ENCODE results near the gene NOTUM.

The NOTUM gene

DNA sequence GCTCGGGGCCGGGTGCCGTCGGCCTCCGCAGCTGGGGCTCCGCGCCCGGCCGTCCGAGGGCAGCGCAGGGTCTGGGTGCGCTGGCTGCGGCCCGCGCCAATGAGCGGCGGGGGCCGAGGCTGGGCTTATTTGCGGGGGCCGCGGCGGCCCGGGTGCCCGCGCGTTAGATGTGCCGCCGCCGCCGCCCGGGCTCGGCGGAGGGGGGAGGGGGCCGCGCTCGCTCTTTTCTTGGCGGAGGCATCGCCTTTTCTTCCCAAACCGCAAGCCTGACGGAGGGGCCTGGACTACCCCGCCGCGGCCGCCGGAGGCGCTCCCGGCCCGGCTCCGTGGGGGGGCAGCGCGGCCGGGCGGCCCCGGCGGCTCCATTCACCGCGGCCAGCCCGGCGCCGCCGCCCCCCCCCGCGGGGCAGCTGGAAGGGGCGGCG is at the start of gene NOTUM:
Gene NOTUM (minus strand): TSS at position 101 of the 425 bp plus-strand sequence. CDS start 278 bp downstream, outside the sequence.
- DNase-seq (ENCODE audit: low spot score): no peak

DNA sequence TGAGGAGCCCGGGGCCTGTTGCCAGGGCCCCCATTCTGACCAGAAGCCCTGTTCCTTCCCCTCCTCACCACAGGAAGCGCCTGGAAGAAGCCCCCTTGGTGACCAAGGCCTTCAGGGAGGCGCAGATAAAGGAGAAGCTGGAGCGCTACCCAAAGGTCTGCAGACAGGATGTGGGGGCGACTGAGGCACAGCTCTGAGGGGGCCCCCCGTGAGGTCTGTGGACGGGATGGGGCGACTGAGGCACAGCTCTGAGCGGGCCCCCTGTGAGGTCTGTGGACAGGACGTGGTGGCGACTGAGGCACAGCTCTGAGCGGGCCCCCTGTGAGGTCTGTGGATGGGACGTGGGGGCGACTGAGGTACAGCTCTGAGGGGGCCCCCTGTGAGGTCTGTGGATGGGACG is 48.4 kb upstream of the NOTUM start:
- no peak for DNase-seq (ENCODE audit: low spot score)

DNA sequence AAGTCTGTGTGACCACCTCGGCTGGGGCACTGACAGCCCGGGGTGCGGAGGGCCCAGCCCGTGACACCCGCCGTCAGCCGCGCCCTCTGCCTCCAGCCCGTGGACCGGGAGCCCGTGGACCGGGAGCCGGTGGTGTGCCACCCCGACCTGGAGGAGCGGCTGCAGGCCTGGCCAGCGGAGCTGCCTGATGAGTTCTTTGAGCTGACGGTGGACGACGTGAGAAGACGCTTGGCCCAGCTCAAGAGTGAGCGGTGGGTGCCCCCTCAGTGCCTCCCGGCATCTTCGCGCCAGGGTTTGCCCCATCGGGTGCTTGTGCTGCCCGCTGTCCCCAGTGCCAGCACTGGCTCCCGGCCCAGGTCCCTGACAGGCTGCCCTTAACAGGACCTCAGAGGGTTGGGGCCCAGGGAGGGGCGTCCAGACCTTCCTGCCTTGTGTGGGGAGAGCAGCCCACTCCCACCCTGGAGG is 48.0 kb upstream of the NOTUM start:
- no peak for DNase-seq (ENCODE audit: low spot score)

DNA sequence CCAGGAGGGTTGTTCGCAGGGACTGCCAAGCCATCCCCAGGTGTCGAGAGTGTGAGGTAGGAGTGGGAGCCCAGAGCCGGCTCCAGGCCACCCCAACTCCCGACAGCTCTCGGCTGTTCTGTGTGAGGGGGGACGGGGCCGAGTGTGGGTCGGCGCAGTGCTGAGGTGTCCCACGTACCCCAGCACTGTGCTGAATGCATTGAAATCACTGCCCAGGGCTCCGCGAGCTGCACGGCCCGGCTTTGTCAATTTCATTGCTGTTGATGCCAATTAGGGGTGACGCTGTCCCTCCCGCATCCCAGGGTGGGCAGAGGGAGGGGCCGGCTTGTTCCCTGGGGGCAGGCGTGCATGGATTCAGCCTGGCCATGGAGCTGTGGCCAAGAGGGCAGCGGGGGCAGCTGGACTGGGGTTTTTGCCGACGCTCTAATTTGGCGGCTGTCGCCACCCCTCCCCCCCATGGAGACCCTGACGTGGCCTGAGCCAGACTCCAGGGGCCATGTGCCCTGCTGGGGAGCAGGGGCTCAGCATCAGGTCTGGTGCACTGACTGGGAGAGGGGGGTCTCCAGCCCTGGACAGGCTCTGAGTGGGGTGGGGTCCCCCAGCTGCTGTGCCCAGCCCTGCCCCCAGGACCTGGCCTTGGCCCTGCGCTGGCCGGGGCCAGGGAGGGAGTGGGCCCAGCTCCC is 47.4 kb upstream of the NOTUM start:
- no peak for DNase-seq (ENCODE audit: low spot score)

DNA sequence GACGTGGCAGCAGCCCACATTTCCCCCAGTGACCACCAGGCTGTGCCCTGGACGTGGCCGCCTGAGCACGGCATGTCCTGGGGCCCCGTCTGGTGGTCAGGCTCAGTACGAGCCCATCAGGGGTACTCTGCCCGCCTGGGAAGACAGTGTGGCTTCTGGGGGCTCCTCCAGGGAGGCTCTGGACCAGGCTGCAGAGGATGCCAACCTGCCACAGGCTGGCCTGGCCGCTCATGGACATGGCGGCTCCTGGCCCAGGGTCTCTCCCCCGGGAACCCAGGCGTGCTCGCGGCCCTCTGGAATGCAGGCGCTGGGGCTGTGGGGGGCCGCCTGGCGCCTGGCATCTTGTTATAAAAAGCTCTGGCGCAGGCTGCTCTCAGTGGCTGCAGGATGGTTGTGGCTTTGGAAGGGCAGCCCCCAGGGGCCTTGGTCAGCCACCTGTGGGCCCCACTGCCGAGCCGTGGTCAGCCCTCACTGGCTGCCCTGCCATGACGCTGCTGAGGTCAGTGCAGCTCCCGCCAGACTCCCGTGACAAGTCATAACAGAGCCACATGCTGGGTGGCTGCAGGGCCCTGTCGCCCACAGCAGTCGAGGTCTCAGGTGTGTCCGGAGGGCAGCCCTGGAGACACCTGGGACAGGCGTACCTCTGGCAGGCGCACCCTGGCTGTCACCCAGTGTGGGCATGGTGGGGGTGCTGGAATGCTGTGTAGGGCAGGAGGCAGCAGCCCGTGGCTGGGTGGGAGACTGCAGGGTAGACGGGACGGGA is 46.7 kb upstream of the NOTUM start:
- DNase-seq (ENCODE audit: low spot score): no peak

DNA sequence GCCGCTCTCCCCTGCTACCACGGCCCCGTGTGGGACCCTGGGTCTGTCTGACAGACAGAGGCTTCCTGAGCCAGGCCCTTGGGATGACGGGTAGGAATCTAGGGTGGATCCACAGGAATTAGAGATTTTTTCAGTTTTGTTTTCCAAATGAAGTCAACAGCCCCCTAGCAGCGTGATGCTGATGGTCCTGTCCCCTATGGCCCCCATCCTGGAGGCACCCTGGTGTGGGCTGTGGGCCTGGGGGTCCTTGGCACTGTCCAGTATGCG is 46.2 kb upstream of the NOTUM start:
- DNase-seq (ENCODE audit: low spot score): no peak

DNA sequence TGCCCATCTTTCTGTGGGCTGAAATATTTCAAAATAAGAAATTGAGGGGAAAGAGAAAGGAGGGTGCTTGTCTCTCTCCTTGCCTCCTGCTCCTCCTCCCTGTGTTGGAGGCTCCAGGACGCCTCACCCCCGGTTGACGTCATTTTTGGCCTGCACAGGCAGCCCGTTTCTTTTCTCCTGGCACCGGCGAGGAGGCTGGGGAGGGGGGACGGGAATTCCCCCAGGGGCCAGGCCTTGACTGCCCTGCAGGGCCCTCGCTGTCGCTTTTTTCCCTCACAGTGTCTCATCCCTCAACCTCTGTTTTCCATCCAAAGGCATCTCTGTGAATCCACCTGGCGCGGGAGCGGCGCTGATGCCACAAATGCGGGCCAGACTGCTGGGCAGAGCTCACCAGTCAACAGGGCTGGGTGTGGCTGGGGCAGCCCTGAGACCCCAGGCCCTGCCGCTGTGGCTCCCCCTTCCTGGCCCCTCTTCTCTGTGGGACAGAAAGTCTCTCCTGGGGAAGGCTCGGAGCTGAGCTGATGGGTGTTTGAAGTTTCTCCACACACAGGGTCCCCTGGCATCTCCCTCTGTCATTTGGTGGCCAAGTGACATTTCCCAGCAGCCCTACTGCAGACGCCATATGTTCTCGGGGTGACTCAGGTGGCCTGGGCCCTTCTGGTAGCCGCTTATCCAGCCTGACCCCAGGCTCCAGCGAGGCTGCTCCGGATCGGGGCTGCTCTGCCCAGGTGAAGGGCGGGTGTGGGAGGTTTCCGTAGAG is 45.7 kb upstream of the NOTUM start:
- no peak for DNase-seq (ENCODE audit: low spot score)

DNA sequence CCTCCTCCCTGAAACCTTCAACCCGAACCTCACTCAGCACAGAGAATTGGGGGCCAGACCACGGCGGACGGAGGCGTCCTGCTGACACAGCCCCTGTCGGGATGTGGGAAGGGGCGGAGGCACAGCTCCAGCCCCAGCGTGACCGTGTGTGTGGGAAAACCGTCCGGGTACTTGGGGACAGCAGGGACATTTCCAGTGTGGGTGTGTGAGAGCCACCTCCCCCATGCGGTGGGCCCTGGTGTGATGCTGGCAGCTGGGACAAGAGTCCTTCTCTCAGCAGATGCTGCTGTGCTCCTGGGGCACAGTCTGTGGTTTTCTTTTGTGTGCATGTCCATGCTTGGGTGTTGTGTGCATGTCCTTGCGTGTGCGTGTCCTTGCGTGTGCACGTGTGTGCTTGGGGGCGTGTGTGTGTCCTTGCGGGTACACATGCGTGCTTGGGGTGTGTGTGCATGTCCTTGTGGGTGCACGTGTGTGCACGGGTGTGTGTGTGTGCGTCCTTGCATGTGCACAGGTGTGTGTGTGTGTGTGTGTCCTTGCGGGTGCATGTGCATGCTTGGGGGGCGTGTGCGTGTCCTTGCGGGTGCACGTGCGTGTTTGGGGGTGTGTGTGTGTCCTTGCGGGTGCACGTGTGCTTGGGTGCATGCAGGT is 44.8 kb upstream of the NOTUM start:
- no peak for DNase-seq (ENCODE audit: low spot score)

DNA sequence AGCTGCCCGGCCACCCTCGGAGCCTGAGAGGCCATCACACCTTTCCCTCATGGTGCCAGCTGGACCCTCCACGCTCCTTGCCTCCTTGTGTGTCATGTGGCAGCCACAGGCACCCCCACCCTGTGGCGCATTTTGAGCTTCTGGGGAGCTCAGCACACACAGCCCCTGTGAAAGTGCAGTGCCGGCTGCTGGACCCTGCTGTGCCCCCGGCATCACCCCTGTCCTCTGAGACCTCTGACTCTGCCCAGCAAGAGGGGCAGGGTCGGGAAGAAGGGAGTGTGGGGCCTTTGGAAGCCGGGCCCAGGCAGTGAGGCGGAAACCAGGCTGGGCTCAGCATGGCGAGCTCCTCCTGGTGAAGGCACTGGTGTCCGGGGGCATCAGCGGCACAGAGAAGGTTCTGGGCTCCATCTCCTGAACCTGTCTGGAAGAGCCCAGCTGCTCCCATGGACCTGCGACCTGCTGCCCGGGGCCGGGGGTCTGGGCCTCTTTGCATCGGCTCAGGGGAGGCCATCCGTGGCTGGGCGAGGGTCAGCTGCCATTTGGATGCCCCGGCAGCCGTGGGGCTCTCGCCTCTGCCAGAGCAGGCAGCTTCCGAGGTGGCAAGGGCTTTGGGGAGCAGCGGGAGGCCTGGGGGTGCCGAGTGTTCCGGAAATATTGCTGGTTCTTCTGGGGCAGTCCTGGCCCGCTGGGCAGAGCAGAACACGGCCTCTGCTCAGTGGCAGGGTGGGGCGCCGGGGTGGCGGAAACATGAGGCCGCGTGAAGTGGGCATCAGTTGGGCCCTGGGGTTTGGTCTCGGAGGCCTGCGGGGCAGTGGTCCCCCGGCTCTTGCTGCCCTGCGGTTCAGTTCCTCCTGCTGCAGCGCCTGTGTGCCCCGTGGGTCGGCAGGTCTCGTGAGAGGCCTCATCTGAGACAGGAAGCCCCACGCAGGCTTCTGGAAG is 43.8 kb upstream of the NOTUM start:
- no peak for DNase-seq (ENCODE audit: low spot score)

DNA sequence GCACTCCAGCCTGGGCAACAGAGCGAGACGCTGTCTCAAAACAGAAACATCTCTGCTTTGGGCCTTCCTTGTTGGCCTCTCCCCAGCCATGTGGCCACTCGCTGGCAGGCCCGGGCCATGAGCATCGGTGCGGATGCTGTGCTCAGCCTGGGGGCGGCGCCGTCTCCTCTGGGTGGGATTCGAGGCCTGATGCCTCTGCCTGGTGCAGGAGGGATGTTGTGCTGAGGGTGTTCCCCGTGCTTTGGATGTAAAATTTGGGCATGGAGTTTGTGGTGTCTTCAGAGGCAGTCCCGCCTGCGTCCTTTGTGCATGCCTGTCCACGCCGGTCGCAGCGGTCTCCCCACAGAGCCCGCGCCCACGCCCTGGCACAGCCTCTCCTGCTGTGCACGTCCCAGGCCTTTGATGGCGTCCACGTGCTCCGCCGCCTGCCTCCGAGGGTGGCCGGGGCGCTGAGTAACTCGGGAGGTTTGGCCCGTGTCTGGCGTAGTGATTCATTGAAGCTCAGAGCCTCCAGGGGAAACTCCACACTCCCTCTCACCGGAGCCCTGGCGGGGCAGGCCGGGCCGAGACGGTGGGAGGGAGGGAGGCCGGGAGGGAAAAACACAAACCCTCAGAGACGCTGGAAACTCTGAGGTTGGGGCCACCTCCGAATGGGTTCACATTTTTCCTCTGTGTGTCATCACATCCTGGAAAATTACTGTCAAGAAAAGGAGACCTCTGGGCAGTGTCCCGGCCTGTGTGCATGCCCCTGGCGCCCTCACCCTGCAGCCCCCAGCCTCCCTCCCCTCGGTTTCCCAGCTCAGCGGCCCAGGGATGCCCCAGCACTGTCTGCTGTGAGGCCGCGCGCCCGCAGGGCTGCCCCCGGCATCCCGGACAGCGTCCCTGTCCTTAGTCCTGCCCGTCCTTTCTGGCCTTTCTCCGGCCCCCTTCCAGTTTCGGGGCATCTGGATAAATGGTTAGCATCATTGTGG is 42.7 kb upstream of the NOTUM start:
- DNase-seq (ENCODE audit: low spot score): peak; percentile 93

DNA sequence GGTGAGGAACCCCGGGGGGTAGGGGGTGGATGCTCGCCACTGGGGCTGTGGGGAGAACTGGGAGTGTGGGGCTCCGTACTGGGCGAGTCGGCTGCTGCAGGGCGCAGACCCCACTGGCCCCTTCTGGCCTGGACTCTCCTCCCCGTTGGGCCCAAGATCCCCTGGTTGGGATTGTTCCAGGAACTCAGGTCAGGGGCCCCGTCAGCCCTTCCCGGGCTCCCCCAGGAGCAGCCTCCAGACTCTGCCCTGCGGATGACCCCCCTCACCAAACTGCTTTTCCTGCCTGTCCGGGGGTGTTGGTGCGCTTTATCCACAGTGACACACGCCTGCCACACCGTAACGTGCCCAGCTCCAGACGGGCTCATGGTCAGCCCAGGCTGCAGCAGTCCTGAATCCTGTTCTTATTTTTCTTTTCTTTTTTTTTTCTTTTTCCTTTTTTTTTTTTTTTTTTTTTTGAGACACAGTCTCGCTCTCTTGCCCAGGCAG is 40.6 kb upstream of the NOTUM start:
- DNase-seq (ENCODE audit: low spot score): no peak

DNA sequence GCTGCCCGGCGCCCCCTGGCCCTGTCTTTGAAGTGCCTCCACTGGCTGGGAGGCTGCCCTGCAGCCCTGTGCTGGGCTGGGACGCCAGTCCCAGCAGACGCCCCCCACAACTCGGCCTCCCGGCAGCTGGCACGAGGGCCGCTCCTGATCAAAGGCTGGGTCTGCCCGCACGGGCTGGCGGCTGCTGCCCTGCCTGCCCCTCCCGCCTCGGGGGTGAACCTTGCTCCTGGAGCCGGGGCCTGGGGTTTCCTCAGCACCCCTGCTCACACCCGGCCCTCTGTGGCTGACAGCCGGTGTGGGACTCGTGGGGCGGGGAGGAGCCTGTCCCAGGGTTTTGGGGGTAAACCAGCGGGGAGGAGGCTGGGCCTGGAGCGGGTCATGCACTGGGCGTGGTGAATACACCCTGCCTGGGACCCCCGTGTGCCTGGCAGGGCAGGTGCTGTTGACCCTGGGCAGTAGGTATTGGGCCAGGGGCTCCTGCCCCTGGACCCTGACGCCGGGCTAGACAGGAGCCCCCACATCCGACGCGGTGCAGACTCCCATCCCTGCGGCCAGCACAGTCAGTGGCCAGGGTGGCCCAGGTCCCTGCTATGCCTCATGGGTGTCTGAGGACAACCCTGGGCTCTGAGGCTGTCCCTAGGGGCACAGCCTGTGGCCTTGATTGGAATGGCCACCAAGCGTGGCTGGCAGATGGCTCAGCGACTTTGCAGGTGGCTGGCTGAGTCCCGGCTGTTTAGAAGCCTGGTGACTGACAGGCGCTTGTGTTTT is 40.0 kb upstream of the NOTUM start:
- no peak for DNase-seq (ENCODE audit: low spot score)

DNA sequence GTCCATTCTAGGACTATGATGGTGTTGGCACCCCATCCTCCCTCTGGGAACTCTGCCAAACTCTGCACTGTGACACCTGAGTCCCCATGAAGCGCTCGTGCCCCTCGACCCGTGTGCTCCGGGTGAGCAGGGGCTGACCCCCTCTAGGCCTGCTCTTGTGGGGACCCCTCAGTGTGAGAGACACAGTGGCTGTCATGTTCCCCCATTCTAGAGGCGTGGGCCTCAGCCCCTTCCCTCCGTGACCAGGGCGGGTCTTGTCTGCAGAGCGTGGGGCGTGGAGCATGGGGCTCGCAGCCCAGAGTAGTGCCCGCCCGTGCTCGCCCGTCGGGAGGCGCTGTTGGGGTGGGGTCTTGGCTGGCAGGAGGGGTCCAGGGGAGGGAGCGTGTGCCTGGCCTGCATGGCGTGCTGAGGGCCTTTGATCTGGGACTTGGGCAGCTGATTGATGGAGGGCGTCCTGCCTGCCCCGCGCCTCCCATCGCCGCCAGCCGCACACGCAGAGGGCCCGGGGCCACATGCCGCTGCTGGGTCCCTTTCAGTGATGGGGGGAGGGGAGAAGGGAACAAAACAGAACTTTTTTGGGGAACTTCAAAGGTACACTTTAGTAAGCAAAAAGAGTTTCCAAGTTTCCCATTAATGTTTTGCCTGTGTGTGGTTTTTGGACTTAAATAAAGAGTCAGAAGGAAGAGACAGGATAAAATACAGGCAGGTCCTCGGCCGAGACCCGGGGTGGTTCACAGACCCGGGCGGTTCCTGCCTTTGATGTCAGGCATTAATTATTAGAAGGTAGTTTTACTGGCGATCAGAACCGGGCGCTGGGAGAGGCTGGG is 39.2 kb upstream of the NOTUM start:
- DNase-seq (ENCODE audit: low spot score): no peak

DNA sequence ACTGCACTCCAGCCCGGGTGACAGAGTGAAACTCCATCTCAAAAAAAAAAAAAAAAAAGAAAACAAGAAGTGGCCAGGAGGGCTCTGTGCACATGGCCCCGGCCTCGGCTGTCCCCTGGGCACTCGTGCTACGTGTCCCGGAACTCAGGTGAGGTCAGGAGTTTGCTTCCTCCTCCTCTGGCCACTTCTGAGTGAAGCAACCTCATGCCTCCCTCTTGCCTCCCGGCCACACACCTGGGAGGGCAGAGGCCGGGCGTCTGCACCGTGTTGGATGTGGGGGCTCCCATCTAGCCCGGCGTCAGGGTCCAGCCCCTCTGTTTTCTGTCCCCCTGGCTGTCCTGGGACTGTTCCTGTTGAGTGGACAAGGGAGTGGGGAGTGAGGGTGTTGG is 38.6 kb upstream of the NOTUM start:
- no peak for DNase-seq (ENCODE audit: low spot score)

DNA sequence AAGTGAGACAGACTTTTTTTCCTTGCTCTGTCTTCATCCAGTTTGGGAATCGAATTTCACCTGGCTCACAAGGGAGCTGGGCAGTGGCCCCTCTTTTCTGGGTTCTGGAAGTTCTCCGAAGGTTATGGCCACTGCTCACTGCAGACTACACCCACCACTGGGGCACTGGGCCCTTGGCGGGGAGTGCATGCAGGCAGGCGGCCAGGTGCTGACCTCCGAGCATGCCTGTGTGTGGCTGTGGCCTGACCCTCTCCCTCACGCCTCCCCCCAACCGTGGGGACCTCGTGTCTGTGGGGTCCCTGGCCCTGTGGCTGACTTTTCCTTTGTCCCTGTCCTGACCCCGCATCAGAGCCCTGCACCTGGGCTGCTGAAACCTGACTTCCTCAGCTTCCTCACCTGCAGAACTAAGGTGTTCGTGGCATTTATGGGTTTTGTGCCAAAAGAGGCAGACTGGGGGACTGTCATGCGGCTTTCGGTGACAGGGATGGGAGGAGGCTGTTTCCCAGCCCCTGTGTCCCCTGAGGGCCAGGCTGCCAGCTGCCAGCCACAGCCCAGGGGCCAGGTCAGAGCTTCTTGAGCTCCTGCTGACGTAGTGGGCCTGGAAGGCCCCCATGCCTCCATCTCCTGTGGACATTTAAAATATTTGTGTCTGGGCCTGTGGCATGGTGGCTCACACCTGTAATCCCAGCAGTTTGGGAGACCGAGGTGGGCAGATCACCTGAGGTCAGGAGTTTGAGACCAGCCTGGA is 37.9 kb upstream of the NOTUM start:
- DNase-seq (ENCODE audit: low spot score): no peak

DNA sequence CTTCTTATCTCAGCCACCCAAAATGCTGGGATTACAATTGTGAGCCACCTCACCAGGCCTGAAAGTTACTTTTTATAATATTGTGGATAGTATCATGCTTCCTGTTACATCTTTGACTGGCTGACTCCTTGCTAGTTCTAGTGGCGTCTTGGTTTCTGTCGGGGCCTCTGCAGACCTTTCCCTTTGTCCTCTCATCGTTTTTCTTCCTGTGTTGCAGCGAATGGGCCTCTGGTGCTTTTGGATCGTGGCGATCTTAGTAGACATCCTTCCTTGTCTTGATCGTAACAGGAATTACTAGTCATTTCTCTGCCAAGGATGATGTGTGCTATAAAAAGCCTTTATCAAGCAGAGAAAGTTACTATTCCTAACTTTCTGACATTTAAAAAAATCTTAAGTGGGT is 37.2 kb upstream of the NOTUM start:
- DNase-seq (ENCODE audit: low spot score): no peak

DNA sequence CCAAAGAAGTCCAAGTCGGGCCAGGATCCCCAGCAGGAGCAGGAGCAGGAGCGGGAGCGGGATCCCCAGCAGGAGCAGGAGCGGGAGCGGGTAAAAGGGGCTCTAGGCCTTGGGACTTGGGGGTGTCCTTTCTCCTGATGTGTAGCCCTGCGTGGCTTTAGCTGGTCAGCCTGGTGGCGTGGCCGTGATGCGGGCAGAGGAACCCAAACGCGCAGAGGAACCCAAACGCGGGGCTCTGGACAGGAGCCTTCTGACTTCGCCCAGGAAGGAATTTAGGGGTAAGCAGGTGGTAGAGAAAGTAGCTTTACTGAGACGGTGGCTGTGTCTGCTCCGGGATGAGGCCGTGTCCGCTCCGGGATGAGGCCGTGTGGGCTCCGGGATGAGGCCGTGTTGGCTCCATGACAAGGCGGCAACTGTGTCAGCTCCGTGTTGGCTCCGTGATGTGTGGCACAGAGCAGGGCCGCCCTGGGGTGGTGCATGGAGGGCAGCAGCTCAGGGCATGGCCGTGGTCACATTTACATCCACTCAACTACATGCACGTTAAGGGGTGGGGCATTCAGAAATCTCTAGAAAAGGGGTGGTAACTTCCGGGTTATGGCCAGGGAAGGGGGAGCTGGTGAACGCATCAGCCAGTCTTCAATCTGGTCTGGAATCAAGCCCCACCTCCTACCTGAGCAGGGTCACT is 35.9 kb upstream of the NOTUM start:
- DNase-seq (ENCODE audit: low spot score): no peak

All from RKO (cell line).